Left kidney (tissue), 1 donor: ENCODE data around the gene PRKACG. TPM values are rescaled to one million over a fixed set of nuclear protein-coding genes. Genes with fewer than 3 reads are reported as not detected.

Source experiments
- polyA plus RNA-seq: library from polyadenylated mRNA; unstranded; fragments of 120-200 nt; gene quantifications from one replicate; pipeline ENCODE4 v1.2.1, GENCODE V29; 2013; ENCODE audit not compliant: insufficient read length

The PRKACG gene
- polyA plus RNA-seq, 1 donor: not detected

Other genes starting within 250 kb of the PRKACG start
- 21.1 TPM for gene FXN, start 21.6 kb upstream of the PRKACG start, polyA plus RNA-seq
- 108 TPM for gene TJP2, start 160.2 kb upstream of the PRKACG start, polyA plus RNA-seq